BJ (cell line): ENCODE data around the gene HOXB3. TPM values are rescaled to one million over a fixed set of nuclear protein-coding genes. Genes with fewer than 3 reads are reported as not detected.

Experiments used
- CTCF ChIA-PET: fragments of 350-600 bp; formaldehyde crosslinking; extraction: SDS; loops from one replicate; lab custom pipeline; 2021; ENCODE audit warnings: antibody characterized with exemption, inconsistent platforms; lab: Yijun Ruan, JAX
- POLR2A ChIA-PET: fragments of 300-600 bp; sonication (Branson Sonifier 250); formaldehyde crosslinking; extraction: SDS; loops from one replicate; lab custom pipeline; 2021; ENCODE audit warnings: antibody characterized with exemption; lab: Charles Lee
- DNase-seq: peaks from one replicate; pipeline ENCODE4 v3.0.0-alpha.2; 2011; ENCODE audit warnings: low read depth
- H3K27me3 ChIP-seq: 2 replicates; pipeline ENCODE4 v1.6.0; 2011; ENCODE audit warnings: low read length; ENCODE audit not compliant: control insufficient read depth, insufficient read depth
- H3K36me3 ChIP-seq: 2 replicates; pipeline ENCODE4 v1.5.1; 2011; ENCODE audit warnings: low read length; ENCODE audit not compliant: control insufficient read depth, insufficient read depth
- H3K4me3 ChIP-seq: 2 replicates; pipeline ENCODE4 v1.5.1; 2011; ENCODE audit warnings: low read depth, mild to moderate bottlenecking, control low read depth, low read length
- polyA plus RNA-seq: library from polyadenylated mRNA; depleted of rRNA; stranded (reverse); fragments of >200 nt; gene quantifications from 2 replicates; pipeline ENCODE4 v1.2.3, GENCODE V29; 2011
- TF ChIP-seq, protein P1 (sequence below): IDR thresholded peaks from 2 replicates; pipeline ENCODE4 v1.5.1; 2011; ENCODE audit warnings: low read depth, mild to moderate bottlenecking, control low read depth, inconsistent platforms, low read length, moderate library complexity; ENCODE audit not compliant: insufficient read depth

HOXB3 gene
- polyA plus RNA-seq, 1 experiment: not detected

DNA sequence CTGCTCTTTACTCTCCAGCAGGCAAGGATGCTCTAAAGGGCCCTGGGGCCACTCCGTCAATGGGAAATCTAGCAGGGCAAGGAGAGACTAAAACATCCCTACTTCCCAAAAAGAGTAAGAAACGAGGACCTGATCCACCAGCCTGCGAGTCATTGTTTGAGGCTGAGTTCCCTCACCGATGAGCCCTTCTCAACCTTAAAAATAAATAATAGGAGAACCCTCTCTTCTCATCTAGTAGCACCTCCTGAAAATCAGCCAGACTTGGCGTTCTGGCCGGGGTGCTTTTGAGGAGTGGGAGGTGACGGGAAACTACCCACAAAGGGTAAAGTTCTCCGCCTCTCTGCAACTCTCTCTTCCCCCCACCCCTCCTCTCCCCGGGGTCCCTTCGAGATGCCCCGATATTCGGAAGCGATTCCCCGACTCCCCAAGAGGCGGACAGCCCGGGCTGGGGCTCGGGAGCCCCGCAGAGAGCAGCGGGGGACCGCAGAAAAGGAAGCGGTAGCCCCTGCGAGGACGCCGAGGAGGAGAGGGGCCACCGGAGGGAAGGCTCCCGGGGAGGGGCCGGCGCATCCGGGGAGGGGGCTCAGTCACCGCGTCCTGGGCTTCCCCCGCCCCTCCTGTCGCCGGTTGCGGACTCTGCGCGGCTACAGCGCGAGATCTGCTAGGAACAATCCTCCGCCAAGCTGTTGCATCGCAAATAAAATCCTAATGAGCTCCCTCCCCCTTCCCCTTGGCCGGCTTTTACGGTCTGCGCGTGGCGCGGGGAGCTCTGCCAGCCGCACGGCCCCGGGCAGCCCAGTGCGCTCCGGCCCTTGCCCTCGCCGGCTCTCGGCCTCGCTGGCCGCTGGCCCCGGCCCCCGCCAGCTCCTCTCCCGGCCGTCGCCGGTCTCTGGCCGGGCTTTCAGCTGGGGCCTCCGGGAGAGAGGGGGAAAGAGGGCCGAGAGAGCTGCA is 34.8 kb upstream of the HOXB3 start:
- no peak overlapping the region for H3K4me3 ChIP-seq
- TF ChIP-seq, protein P1, sequence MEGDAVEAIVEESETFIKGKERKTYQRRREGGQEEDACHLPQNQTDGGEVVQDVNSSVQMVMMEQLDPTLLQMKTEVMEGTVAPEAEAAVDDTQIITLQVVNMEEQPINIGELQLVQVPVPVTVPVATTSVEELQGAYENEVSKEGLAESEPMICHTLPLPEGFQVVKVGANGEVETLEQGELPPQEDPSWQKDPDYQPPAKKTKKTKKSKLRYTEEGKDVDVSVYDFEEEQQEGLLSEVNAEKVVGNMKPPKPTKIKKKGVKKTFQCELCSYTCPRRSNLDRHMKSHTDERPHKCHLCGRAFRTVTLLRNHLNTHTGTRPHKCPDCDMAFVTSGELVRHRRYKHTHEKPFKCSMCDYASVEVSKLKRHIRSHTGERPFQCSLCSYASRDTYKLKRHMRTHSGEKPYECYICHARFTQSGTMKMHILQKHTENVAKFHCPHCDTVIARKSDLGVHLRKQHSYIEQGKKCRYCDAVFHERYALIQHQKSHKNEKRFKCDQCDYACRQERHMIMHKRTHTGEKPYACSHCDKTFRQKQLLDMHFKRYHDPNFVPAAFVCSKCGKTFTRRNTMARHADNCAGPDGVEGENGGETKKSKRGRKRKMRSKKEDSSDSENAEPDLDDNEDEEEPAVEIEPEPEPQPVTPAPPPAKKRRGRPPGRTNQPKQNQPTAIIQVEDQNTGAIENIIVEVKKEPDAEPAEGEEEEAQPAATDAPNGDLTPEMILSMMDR: no peak
- H3K27me3 ChIP-seq: peaks cover 88% of the 10 kb centered on the region
- DNase-seq: no peak
- CTCF ChIA-PET: interaction anchor here (1.7 to 2.0 kb wide), 3 partner anchors 10 to 273 kb away, joined by 3 to 7 read pairs (median 6); partner anchors contain the start of gene HOXB8
- POLR2A ChIA-PET: no interaction called here
- H3K36me3 ChIP-seq: no peaks in the 10 kb centered on the region

- ChIA-PET CTCF (interaction anchor here (1.4 to 2.0 kb wide), 4 partner anchors 8 to 273 kb away, joined by 3 to 6 read pairs (median 6); partner anchors contain the start of gene HOXB8), POLR2A (interaction anchor here (0.6 kb wide), 1 partner anchor 475 kb away, joined by 3 read pairs; no protein-coding TSS in a partner anchor)
- H3K27me3 ChIP-seq: peaks cover 90% of the 10 kb centered on the region
- no peak for DNase-seq
- TF ChIP-seq, protein P1: no peak
- no peaks in the 10 kb centered on the region for H3K36me3 ChIP-seq
- H3K4me3 ChIP-seq: no peak overlapping the region
Observed at GRCh38 chr17:48624118-48624517, 34.1 kb upstream of the HOXB3 start.

GRCh38 chr17:48623583-48623982 is 33.5 kb upstream of the HOXB3 start:
- H3K27me3 ChIP-seq: peaks cover 88% of the 10 kb centered on the region
- POLR2A ChIA-PET: interaction anchor here (0.6 kb wide), 1 partner anchor 474 kb away, joined by 3 read pairs; no protein-coding TSS in a partner anchor
- TF ChIP-seq, protein P1: no peak

GRCh38 chr17:48622857-48623256 is 32.8 kb upstream of the HOXB3 start:
- Histone ChIP-seq H3K27me3 (peaks cover 86% of the 10 kb centered on the region), H3K4me3 (no peak overlapping the region), H3K36me3 (no peaks in the 10 kb centered on the region)
- ChIA-PET CTCF (interaction anchor here (1.3 to 2.1 kb wide), 6 partner anchors 8 to 315 kb away, joined by 3 to 6 read pairs (median 5); partner anchors contain the start of gene HOXB8), POLR2A (no interaction called here)
- TF ChIP-seq, protein P1: no peak
- DNase-seq: no peak

More at GRCh38 chr17:48623583-48623982, 33.5 kb upstream of the HOXB3 start:
- CTCF ChIA-PET: interaction anchor here (1.3 to 2.0 kb wide), 4 partner anchors 9 to 11 kb away, joined by 3 to 6 read pairs (median 6); partner anchors contain the start of gene HOXB8
- Histone ChIP-seq H3K36me3 (no peaks in the 10 kb centered on the region), H3K4me3 (no peak overlapping the region)
- no peak for DNase-seq
